HepG2 (cell line): Measurements from ENCODE around the gene SIGLEC10. TPM values are rescaled to one million over a fixed set of nuclear protein-coding genes. Genes with fewer than 3 reads are reported as not detected.

Experiments used
- ELF3 ChIP-seq: IDR thresholded peaks from 2 replicates; pipeline ENCODE4 v1.6.1; 2016; ENCODE audit warnings: missing genetic modification reagents, missing compliant biosample characterization
- EP300 ChIP-seq, 3 experiments: sonication (generic) in 1 of 3; formaldehyde crosslinking in 1 of 3; IDR thresholded peaks; 2 replicates each; pipeline versions ENCODE4 v1.5.1 to v1.6.1; 2011 to 2020; ENCODE audit warnings: low read depth in 2 of 3, low read length in 2 of 3, borderline replicate concordance in 1 of 3, improper control_type of control experiment in 1 of 3, mild to moderate bottlenecking in 1 of 3, missing genetic modification reagents in 1 of 3, moderate library complexity in 1 of 3
- HNRNPLL ChIP-seq: fragments of 200-400 bp; formaldehyde crosslinking; IDR thresholded peaks from 2 replicates; pipeline ENCODE4 v1.6.1; 2017; ENCODE audit warnings: mild to moderate bottlenecking, low read depth, low read length; ENCODE audit not compliant: poor library complexity, severe bottlenecking
- MEIS1 ChIP-seq: sonication (generic); formaldehyde crosslinking; IDR thresholded peaks from 2 replicates; pipeline ENCODE4 v1.9.0; 2021; ENCODE audit warnings: mild to moderate bottlenecking, missing genetic modification reagents, moderate library complexity, borderline replicate concordance
- NCOA2 ChIP-seq: sonication (generic); formaldehyde crosslinking; IDR thresholded peaks from 2 replicates; pipeline ENCODE4 v1.8.0; 2022; ENCODE audit warnings: inconsistent platforms
- NPAS2 ChIP-seq: sonication (generic); formaldehyde crosslinking; IDR thresholded peaks from 2 replicates; pipeline ENCODE4 v1.8.0; 2022; ENCODE audit warnings: mild to moderate bottlenecking, missing genetic modification reagents, borderline replicate concordance
- PCBP2 ChIP-seq: fragments of 200-400 bp; formaldehyde crosslinking; optimal IDR thresholded peaks from 2 replicates; pipeline ENCODE3; 2018; ENCODE audit warnings: low read length, low read depth; ENCODE audit not compliant: poor library complexity, severe bottlenecking
- POLR2A ChIP-seq, 2 experiments: IDR thresholded peaks; 2 replicates each; pipeline ENCODE4 v1.6.1; 2011; ENCODE audit warnings: low read depth in 2 of 2, low read length in 2 of 2, mild to moderate bottlenecking in 1 of 2, moderate library complexity in 1 of 2; ENCODE audit not compliant: insufficient read depth in 1 of 2
- PTBP1 ChIP-seq: fragments of 200-400 bp; formaldehyde crosslinking; IDR thresholded peaks from 2 replicates; pipeline ENCODE4 v1.6.1; 2018; ENCODE audit warnings: low read length, low read depth; ENCODE audit not compliant: poor library complexity, severe bottlenecking
- REL ChIP-seq: sonication (generic); formaldehyde crosslinking; conservative IDR thresholded peaks from 2 replicates; pipeline ENCODE4 v1.8.0; 2022; ENCODE audit warnings: mild to moderate bottlenecking, missing genetic modification reagents, moderate library complexity
- ZC3H13 ChIP-seq: sonication (generic); formaldehyde crosslinking; IDR thresholded peaks from 2 replicates; pipeline ENCODE4 v1.8.1; 2023; ENCODE audit warnings: mild to moderate bottlenecking, missing genetic modification reagents, moderate library complexity
- ZNF263 ChIP-seq: sonication (generic); formaldehyde crosslinking; IDR thresholded peaks from 2 replicates; pipeline ENCODE4 v1.4.0; 2020; ENCODE audit warnings: missing genetic modification reagents
- ZNF337 ChIP-seq: sonication (generic); formaldehyde crosslinking; IDR thresholded peaks from 2 replicates; pipeline ENCODE4 v1.5.1; 2020; ENCODE audit warnings: missing genetic modification reagents, low read depth, mild to moderate bottlenecking, borderline replicate concordance
- ZNF441 ChIP-seq: sonication (generic); formaldehyde crosslinking; IDR thresholded peaks from 2 replicates; pipeline ENCODE4 v1.7.0; 2021; ENCODE audit warnings: missing genetic modification reagents, borderline replicate concordance
- ZNF652 ChIP-seq: IDR thresholded peaks from 2 replicates; pipeline ENCODE4 v1.6.1; 2016; ENCODE audit warnings: low read depth, borderline replicate concordance
- ZNF773 ChIP-seq: sonication (generic); formaldehyde crosslinking; IDR thresholded peaks from 2 replicates; pipeline ENCODE4 v1.4.0; 2020; ENCODE audit warnings: missing genetic modification reagents, borderline replicate concordance
- polyA plus RNA-seq, 8 experiments: library from polyadenylated mRNA; depleted of rRNA in 3 of 8; stranded (reverse) in 7 of 8; unstranded in 1 of 8; fragments of >200 nt; fragmentation: Illumina TruSeq in 4 of 8; extraction: Trizol in 4 of 8; gene quantifications; 2 replicates each; pipeline versions ENCODE4 v1.2.1 to v1.2.3, GENCODE V29; 2011 to 2016; ENCODE audit warnings: low read depth in 4 of 8, missing spikeins in 1 of 8, mixed read lengths in 1 of 8; ENCODE audit not compliant: insufficient read depth in 1 of 8
- total RNA-seq, 5 experiments: library from RNA; depleted of rRNA; stranded (reverse); fragments of >200 nt; fragmentation: Illumina TruSeq; extraction: Trizol; gene quantifications; 2 replicates each; pipeline ENCODE4 v1.2.3, GENCODE V29; 2016; ENCODE audit warnings: low read depth in 1 of 5
- TF ChIP-seq, protein P1 (sequence below): conservative IDR thresholded peaks from 2 replicates; pipeline ENCODE4 v1.6.1; 2018; ENCODE audit warnings: missing genetic modification reagents
- TF ChIP-seq, protein P2 (sequence below): IDR thresholded peaks from 2 replicates; pipeline ENCODE4 v1.6.1; 2012; ENCODE audit warnings: low read depth, low read length, improper control_type of control experiment
- TF ChIP-seq, protein P3 (sequence below): sonication (generic); formaldehyde crosslinking; IDR thresholded peaks from 2 replicates; pipeline ENCODE4 v1.8.1; 2023; ENCODE audit warnings: mild to moderate bottlenecking, missing genetic modification reagents
- TF ChIP-seq, protein P4 (sequence below): sonication (generic); formaldehyde crosslinking; IDR thresholded peaks from 2 replicates; pipeline ENCODE4 v1.4.0; 2020; ENCODE audit warnings: mild to moderate bottlenecking, missing genetic modification reagents
- TF ChIP-seq, protein P5 (sequence below): sonication (generic); formaldehyde crosslinking; conservative IDR thresholded peaks from 2 replicates; pipeline ENCODE4 v1.4.0; 2020; ENCODE audit warnings: missing genetic modification reagents
- TF ChIP-seq, protein P6 (sequence below): IDR thresholded peaks from 2 replicates; pipeline ENCODE4 v1.6.1; 2016; ENCODE audit warnings: low read depth, control low read depth

SIGLEC10 gene
- total and polyA plus RNA-seq, 2 of the 13 experiments (the other 11 are each of a cell fraction or from before 2014, with no cell fraction given) = not detected

DNA sequence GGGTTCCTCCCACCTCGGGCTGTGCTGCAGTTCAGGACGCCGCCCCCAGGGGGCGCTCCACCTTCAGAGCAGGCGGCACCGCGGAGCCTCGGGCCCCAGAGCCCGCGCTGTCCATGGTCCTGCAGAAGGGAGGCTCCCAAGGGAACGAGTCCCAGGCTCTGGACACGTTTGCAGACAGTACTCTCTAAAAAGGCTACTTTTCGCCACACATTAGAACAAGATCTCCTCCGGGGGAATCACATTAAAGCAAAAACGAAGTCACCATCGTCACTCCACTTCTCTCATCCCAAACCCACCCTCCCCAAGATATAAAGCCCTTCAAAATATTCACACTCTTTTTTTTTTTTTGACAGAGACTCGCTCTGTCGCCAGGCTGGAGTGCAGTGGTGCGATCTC lies 4.6 kb upstream of the SIGLEC10 start (continued):
- no peak for TF ChIP-seq EP300 (IDR thresholded peaks at IDR 0.05; ENCODE audit: low read depth in 2 of 2, low read length in 2 of 2)
- TF ChIP-seq EP300 (CRISPR knock-in tag; IDR thresholded peaks at IDR 0.05; ENCODE audit: borderline replicate concordance) = peak; percentile 60; the same call in 1 of the 2 replicates
- peak; percentile 37; the same call in 1 of the 2 replicates for TF ChIP-seq ZNF652 (CRISPR knock-in tag)
- TF ChIP-seq, protein P1, sequence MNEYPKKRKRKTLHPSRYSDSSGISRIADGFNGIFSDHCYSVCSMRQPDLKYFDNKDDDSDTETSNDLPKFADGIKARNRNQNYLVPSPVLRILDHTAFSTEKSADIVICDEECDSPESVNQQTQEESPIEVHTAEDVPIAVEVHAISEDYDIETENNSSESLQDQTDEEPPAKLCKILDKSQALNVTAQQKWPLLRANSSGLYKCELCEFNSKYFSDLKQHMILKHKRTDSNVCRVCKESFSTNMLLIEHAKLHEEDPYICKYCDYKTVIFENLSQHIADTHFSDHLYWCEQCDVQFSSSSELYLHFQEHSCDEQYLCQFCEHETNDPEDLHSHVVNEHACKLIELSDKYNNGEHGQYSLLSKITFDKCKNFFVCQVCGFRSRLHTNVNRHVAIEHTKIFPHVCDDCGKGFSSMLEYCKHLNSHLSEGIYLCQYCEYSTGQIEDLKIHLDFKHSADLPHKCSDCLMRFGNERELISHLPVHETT (CRISPR knock-in tag) = peak; percentile 90
- TF ChIP-seq, protein P2, sequence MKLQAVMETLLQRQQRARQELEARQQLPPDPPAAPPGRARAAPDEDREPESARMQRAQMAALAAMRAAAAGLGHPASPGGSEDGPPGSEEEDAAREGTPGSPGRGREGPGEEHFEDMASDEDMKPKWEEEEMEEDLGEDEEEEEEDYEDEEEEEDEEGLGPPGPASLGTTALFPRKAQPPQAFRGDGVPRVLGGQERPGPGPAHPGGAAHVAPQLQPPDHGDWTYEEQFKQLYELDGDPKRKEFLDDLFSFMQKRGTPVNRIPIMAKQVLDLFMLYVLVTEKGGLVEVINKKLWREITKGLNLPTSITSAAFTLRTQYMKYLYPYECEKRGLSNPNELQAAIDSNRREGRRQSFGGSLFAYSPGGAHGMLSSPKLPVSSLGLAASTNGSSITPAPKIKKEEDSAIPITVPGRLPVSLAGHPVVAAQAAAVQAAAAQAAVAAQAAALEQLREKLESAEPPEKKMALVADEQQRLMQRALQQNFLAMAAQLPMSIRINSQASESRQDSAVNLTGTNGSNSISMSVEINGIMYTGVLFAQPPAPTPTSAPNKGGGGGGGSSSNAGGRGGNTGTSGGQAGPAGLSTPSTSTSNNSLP = no peak
- no peak for TF ChIP-seq NPAS2 (CRISPR knock-in tag)
- TF ChIP-seq ZNF773 (CRISPR knock-in tag) = peak; percentile 99; the same call in 1 of the 2 replicates
- TF ChIP-seq PTBP1 = no peak
- peak; percentile 86; the same call in 1 of the 2 replicates for TF ChIP-seq MEIS1 (CRISPR knock-in tag)
- TF ChIP-seq, protein P3, sequence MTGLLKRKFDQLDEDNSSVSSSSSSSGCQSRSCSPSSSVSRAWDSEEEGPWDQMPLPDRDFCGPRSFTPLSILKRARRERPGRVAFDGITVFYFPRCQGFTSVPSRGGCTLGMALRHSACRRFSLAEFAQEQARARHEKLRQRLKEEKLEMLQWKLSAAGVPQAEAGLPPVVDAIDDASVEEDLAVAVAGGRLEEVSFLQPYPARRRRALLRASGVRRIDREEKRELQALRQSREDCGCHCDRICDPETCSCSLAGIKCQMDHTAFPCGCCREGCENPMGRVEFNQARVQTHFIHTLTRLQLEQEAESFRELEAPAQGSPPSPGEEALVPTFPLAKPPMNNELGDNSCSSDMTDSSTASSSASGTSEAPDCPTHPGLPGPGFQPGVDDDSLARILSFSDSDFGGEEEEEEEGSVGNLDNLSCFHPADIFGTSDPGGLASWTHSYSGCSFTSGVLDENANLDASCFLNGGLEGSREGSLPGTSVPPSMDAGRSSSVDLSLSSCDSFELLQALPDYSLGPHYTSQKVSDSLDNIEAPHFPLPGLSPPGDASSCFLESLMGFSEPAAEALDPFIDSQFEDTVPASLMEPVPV = peak; percentile 83; the same call in 1 of the 2 replicates
- TF ChIP-seq ZNF263 = peak; percentile 86
- no peak for TF ChIP-seq POLR2A (IDR thresholded peaks at IDR 0.05; ENCODE audit: insufficient read depth in 1 of 2, low read depth in 2 of 2, low read length in 2 of 2)
- TF ChIP-seq ZNF441 (CRISPR knock-in tag) = peak; percentile 96
- TF ChIP-seq ZNF337 (CRISPR knock-in tag) = no peak; the same call in 1 of the 2 replicates
- no peak for TF ChIP-seq HNRNPLL
- TF ChIP-seq, protein P4, sequence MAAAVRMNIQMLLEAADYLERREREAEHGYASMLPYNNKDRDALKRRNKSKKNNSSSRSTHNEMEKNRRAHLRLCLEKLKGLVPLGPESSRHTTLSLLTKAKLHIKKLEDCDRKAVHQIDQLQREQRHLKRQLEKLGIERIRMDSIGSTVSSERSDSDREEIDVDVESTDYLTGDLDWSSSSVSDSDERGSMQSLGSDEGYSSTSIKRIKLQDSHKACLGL (CRISPR knock-in tag) = peak; percentile 94
- peak; percentile 72; the same call in 1 of the 2 replicates for TF ChIP-seq ZC3H13 (CRISPR knock-in tag)
- peak; percentile 89 for TF ChIP-seq ELF3 (CRISPR knock-in tag)
- TF ChIP-seq, protein P5, sequence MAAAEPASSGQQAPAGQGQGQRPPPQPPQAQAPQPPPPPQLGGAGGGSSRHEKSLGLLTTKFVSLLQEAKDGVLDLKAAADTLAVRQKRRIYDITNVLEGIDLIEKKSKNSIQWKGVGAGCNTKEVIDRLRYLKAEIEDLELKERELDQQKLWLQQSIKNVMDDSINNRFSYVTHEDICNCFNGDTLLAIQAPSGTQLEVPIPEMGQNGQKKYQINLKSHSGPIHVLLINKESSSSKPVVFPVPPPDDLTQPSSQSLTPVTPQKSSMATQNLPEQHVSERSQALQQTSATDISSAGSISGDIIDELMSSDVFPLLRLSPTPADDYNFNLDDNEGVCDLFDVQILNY = peak; percentile 73
- TF ChIP-seq, protein P6, sequence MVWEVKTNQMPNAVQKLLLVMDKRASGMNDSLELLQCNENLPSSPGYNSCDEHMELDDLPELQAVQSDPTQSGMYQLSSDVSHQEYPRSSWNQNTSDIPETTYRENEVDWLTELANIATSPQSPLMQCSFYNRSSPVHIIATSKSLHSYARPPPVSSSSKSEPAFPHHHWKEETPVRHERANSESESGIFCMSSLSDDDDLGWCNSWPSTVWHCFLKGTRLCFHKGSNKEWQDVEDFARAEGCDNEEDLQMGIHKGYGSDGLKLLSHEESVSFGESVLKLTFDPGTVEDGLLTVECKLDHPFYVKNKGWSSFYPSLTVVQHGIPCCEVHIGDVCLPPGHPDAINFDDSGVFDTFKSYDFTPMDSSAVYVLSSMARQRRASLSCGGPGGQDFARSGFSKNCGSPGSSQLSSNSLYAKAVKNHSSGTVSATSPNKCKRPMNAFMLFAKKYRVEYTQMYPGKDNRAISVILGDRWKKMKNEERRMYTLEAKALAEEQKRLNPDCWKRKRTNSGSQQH (CRISPR knock-in tag) = peak; percentile 98
- peak; percentile 83 for TF ChIP-seq NCOA2 (CRISPR knock-in tag)
- peak; percentile 78; the same call in 1 of the 2 replicates for TF ChIP-seq REL (CRISPR knock-in tag)
- no peak for TF ChIP-seq PCBP2
